Measurements from ENCODE around the gene TAF11. TPM values are rescaled to one million over a fixed set of nuclear protein-coding genes. Genes with fewer than 3 reads are reported as not detected.

The TAF11 gene
- total RNA-seq, 1 experiment from 2014 or later = 44.1 TPM

DNA sequence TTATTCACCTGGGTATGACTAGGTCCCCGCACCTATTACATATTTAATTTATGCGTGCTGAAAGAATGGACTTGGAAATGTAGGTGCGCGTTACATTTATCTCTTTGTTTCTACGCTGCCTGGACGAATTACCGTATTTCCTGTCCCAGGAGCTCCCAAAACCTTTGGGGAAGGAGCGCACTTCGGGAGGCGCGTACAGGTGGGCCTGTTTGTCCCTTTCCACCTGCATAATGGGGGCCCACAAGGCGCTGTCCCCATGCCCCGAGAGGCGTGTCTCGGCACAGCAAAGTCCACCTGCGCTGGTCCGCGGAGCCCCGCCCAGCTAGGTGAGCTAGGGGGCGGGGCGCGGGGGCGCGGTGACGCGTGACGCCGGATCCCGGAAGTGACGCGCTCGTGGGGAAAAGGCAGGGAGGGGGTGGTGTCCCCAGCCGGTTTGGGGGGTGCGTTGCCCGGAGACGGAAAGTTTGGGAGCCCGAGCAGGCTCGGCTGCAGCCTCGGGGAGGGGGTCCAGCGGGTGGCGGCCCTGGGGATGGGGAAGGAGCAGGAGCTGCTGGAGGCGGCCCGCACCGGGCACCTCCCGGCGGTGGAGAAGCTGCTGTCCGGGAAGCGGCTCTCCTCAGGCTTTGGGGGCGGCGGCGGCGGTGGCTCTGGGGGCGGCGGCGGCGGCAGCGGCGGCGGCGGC, 1.2 kb upstream of the TAF11 start, which contains the start of gene ANKS1A:
ANKS1A (plus strand) TSS at position 382 of the 682 bp plus-strand sequence; CDS start at position 530, 148 bp downstream.
- H3K27me3 Mint-ChIP-seq (ENCODE audit: low read depth) = no peaks in the 10 kb centered on the region
- ChIA-PET CTCF (interaction anchor here (0.6 to 1.4 kb wide), 6 partner anchors 84 to 352 kb away, joined by 3 to 5 read pairs (median 4); no protein-coding TSS in a partner anchor), POLR2A (interaction anchor here (0.8 to 2.7 kb wide), 5 partner anchors 17 to 251 kb away, joined by 4 to 24 read pairs (median 6); partner anchors contain the start of genes BLTP3A and SNRPC)
- peaks cover 11% of the 10 kb centered on the region for H3K36me3 Mint-ChIP-seq
- H3K4me1 Mint-ChIP-seq = peaks cover 14% of the 10 kb centered on the region
- peak within 1 kb of the TSS; percentile 100 for H3K4me3 Mint-ChIP-seq
- H3K9me3 Mint-ChIP-seq = peaks cover 2% of the 10 kb centered on the region; the same call in 1 of the 2 replicates
- H3K27ac Mint-ChIP-seq = peak within 1 kb of the TSS; percentile 100
- DNase-seq (ENCODE audit: low spot score) (peak; percentile 93), ATAC-seq (peak; percentile 90)
- TF ChIP-seq, protein P1, sequence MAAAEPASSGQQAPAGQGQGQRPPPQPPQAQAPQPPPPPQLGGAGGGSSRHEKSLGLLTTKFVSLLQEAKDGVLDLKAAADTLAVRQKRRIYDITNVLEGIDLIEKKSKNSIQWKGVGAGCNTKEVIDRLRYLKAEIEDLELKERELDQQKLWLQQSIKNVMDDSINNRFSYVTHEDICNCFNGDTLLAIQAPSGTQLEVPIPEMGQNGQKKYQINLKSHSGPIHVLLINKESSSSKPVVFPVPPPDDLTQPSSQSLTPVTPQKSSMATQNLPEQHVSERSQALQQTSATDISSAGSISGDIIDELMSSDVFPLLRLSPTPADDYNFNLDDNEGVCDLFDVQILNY (CRISPR knock-in tag; IDR thresholded peaks at IDR 0.05) = peak; percentile 60
- TF ChIP-seq NFE2L1 (CRISPR knock-in tag; IDR thresholded peaks at IDR 0.05) (no peak), SMAD3 (CRISPR knock-in tag; IDR thresholded peaks at IDR 0.05; ENCODE audit: borderline replicate concordance) (no peak), SOX15 (CRISPR knock-in tag; IDR thresholded peaks at IDR 0.05) (no peak), ZNF121 (CRISPR knock-in tag; IDR thresholded peaks at IDR 0.05) (0 out of 2 replicates have a peak, but pooled peaks have one; percentile 46), TEAD1 (CRISPR knock-in tag; IDR thresholded peaks at IDR 0.05) (no peak), FOXK1 (CRISPR knock-in tag; IDR thresholded peaks at IDR 0.05) (peak; percentile 87), ATF1 (CRISPR knock-in tag; IDR thresholded peaks at IDR 0.05) (no peak), ZNF263 (CRISPR knock-in tag; IDR thresholded peaks at IDR 0.05; ENCODE audit: low read depth) (no peak), CREB1 (CRISPR knock-in tag; IDR thresholded peaks at IDR 0.05) (0 out of 2 replicates have a peak, but pooled peaks have one; percentile 66), ZBTB21 (CRISPR knock-in tag; IDR thresholded peaks at IDR 0.05; ENCODE audit: borderline replicate concordance) (no peak; the same call in 1 of the 2 replicates), ZNF423 (CRISPR knock-in tag; IDR thresholded peaks at IDR 0.05) (no peak), SP1 (CRISPR knock-in tag; conservative IDR thresholded peaks at IDR 0.05) (peak; percentile 94), SMAD4 (CRISPR knock-in tag; IDR thresholded peaks at IDR 0.05) (no peak), ZNF219 (CRISPR knock-in tag; IDR thresholded peaks at IDR 0.05; ENCODE audit: borderline replicate concordance) (no peak)
- TF ChIP-seq, protein P2, sequence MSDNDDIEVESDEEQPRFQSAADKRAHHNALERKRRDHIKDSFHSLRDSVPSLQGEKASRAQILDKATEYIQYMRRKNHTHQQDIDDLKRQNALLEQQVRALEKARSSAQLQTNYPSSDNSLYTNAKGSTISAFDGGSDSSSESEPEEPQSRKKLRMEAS (CRISPR knock-in tag; IDR thresholded peaks at IDR 0.05) = peak; percentile 49; the same call in 1 of the 2 replicates
- TF ChIP-seq, protein P3, sequence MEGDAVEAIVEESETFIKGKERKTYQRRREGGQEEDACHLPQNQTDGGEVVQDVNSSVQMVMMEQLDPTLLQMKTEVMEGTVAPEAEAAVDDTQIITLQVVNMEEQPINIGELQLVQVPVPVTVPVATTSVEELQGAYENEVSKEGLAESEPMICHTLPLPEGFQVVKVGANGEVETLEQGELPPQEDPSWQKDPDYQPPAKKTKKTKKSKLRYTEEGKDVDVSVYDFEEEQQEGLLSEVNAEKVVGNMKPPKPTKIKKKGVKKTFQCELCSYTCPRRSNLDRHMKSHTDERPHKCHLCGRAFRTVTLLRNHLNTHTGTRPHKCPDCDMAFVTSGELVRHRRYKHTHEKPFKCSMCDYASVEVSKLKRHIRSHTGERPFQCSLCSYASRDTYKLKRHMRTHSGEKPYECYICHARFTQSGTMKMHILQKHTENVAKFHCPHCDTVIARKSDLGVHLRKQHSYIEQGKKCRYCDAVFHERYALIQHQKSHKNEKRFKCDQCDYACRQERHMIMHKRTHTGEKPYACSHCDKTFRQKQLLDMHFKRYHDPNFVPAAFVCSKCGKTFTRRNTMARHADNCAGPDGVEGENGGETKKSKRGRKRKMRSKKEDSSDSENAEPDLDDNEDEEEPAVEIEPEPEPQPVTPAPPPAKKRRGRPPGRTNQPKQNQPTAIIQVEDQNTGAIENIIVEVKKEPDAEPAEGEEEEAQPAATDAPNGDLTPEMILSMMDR (IDR thresholded peaks at IDR 0.05) = no peak
- TF ChIP-seq, protein P4, sequence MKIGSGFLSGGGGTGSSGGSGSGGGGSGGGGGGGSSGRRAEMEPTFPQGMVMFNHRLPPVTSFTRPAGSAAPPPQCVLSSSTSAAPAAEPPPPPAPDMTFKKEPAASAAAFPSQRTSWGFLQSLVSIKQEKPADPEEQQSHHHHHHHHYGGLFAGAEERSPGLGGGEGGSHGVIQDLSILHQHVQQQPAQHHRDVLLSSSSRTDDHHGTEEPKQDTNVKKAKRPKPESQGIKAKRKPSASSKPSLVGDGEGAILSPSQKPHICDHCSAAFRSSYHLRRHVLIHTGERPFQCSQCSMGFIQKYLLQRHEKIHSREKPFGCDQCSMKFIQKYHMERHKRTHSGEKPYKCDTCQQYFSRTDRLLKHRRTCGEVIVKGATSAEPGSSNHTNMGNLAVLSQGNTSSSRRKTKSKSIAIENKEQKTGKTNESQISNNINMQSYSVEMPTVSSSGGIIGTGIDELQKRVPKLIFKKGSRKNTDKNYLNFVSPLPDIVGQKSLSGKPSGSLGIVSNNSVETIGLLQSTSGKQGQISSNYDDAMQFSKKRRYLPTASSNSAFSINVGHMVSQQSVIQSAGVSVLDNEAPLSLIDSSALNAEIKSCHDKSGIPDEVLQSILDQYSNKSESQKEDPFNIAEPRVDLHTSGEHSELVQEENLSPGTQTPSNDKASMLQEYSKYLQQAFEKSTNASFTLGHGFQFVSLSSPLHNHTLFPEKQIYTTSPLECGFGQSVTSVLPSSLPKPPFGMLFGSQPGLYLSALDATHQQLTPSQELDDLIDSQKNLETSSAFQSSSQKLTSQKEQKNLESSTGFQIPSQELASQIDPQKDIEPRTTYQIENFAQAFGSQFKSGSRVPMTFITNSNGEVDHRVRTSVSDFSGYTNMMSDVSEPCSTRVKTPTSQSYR (CRISPR knock-in tag; IDR thresholded peaks at IDR 0.05) = peak; percentile 76; the same call in 1 of the 2 replicates
- TF ChIP-seq, protein P5, sequence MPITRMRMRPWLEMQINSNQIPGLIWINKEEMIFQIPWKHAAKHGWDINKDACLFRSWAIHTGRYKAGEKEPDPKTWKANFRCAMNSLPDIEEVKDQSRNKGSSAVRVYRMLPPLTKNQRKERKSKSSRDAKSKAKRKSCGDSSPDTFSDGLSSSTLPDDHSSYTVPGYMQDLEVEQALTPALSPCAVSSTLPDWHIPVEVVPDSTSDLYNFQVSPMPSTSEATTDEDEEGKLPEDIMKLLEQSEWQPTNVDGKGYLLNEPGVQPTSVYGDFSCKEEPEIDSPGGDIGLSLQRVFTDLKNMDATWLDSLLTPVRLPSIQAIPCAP (CRISPR knock-in tag; IDR thresholded peaks at IDR 0.05) = no peak
- TF ChIP-seq, protein P6, sequence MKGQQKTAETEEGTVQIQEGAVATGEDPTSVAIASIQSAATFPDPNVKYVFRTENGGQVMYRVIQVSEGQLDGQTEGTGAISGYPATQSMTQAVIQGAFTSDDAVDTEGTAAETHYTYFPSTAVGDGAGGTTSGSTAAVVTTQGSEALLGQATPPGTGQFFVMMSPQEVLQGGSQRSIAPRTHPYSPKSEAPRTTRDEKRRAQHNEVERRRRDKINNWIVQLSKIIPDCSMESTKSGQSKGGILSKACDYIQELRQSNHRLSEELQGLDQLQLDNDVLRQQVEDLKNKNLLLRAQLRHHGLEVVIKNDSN (CRISPR knock-in tag; IDR thresholded peaks at IDR 0.05) = peak; percentile 52; the same call in 1 of the 2 replicates
- TF ChIP-seq, protein P7, sequence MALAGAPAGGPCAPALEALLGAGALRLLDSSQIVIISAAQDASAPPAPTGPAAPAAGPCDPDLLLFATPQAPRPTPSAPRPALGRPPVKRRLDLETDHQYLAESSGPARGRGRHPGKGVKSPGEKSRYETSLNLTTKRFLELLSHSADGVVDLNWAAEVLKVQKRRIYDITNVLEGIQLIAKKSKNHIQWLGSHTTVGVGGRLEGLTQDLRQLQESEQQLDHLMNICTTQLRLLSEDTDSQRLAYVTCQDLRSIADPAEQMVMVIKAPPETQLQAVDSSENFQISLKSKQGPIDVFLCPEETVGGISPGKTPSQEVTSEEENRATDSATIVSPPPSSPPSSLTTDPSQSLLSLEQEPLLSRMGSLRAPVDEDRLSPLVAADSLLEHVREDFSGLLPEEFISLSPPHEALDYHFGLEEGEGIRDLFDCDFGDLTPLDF (CRISPR knock-in tag; IDR thresholded peaks at IDR 0.05) = no peak
- TF ChIP-seq, protein P8, sequence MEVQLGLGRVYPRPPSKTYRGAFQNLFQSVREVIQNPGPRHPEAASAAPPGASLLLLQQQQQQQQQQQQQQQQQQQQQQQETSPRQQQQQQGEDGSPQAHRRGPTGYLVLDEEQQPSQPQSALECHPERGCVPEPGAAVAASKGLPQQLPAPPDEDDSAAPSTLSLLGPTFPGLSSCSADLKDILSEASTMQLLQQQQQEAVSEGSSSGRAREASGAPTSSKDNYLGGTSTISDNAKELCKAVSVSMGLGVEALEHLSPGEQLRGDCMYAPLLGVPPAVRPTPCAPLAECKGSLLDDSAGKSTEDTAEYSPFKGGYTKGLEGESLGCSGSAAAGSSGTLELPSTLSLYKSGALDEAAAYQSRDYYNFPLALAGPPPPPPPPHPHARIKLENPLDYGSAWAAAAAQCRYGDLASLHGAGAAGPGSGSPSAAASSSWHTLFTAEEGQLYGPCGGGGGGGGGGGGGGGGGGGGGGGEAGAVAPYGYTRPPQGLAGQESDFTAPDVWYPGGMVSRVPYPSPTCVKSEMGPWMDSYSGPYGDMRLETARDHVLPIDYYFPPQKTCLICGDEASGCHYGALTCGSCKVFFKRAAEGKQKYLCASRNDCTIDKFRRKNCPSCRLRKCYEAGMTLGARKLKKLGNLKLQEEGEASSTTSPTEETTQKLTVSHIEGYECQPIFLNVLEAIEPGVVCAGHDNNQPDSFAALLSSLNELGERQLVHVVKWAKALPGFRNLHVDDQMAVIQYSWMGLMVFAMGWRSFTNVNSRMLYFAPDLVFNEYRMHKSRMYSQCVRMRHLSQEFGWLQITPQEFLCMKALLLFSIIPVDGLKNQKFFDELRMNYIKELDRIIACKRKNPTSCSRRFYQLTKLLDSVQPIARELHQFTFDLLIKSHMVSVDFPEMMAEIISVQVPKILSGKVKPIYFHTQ (CRISPR knock-in tag; IDR thresholded peaks at IDR 0.05) = no peak
- TF ChIP-seq, protein P9, sequence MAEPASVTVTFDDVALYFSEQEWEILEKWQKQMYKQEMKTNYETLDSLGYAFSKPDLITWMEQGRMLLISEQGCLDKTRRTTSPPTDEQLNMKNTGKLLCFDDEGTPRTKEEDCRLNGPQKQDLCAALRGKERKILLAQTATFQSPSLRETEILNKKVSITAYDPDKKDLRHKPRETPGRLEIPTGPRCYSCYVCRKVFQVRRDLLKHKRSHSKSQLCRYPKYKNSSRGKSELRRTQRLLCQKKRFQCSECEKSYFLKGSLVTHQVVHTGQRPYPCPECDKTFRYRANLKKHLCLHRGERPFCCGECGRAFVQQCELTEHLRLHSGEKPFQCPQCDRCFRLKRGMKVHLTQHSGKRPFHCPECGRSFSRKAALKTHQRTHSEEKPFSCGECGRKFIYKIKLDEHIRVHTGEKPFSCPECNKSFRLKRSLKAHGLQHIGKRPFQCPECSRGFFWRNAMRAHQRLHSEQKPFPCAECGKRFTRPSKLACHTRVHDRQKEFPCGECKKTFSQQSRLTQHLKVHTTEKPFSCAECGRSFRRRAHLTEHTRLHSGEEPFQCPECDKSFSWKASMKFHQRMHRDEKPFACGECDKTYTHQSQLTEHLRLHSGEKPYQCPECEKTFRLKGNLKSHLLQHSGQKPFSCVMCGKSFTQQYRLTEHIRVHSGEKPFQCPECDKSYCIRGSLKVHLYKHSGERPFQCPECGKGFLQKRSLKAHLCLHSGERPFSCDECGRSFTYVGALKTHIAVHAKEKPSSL (CRISPR knock-in tag; conservative IDR thresholded peaks at IDR 0.05) = no peak
